ENCODE measurements around the gene CTNNA3. TPM values are rescaled to one million over a fixed set of nuclear protein-coding genes. Genes with fewer than 3 reads are reported as not detected.

CTNNA3 gene
- total RNA-seq, 2 donors from 2014 or later: 0.37 to 1.1 TPM

- Histone ChIP-seq H3K36me3 (no peaks in the 10 kb centered on the region), H3K27me3 (no peaks in the 10 kb centered on the region), H3K4me3 (no peak overlapping the region), H3K4me1 (no peaks in the 10 kb centered on the region), H3K9ac (ENCODE audit: low read depth in 2 of 2, low read length in 2 of 2) (no peak overlapping the region), H3K27ac (no peak overlapping the region), H3K9me3 (no peaks in the 10 kb centered on the region)
- no peak for DNase-seq
- TF ChIP-seq CTCF (IDR thresholded peaks at IDR 0.05): no peak
- intact Hi-C loops (cut with DNase I): no loop called here
Observed at GRCh38 chr10:66284621-66285020, 1411.4 kb downstream of the CTNNA3 start.

- H3K9ac ChIP-seq (ENCODE audit: low read depth in 2 of 2, low read length in 2 of 2): no peak overlapping the region
- no peak for DNase-seq
- H3K27me3 ChIP-seq: no peaks in the 10 kb centered on the region
- no peak for TF ChIP-seq CTCF (IDR thresholded peaks at IDR 0.05)
- intact Hi-C loops (cut with DNase I): no loop called here
- H3K36me3 ChIP-seq: no peaks in the 10 kb centered on the region
- no peaks in the 10 kb centered on the region for H3K4me1 ChIP-seq
- H3K27ac ChIP-seq: no peak overlapping the region
- H3K9me3 ChIP-seq: no peaks in the 10 kb centered on the region
- H3K4me3 ChIP-seq: no peak overlapping the region
Observed at GRCh38 chr10:66283874-66284464, 1412.0 kb downstream of the CTNNA3 start.

GRCh38 chr10:66283064-66283463 is 1412.9 kb downstream of the CTNNA3 start:
- no peak overlapping the region for H3K4me3 ChIP-seq
- no peak for DNase-seq
- no peaks in the 10 kb centered on the region for H3K9me3 ChIP-seq
- H3K27me3 ChIP-seq: no peaks in the 10 kb centered on the region
- TF ChIP-seq CTCF (IDR thresholded peaks at IDR 0.05): no peak
- H3K4me1 ChIP-seq: no peaks in the 10 kb centered on the region
- H3K27ac ChIP-seq: no peak overlapping the region
- H3K36me3 ChIP-seq: no peaks in the 10 kb centered on the region
- intact Hi-C loops (cut with DNase I): no loop called here
- no peak overlapping the region for H3K9ac ChIP-seq (ENCODE audit: low read depth in 2 of 2, low read length in 2 of 2)

GRCh38 chr10:66281327-66281726 is 1414.7 kb downstream of the CTNNA3 start:
- H3K9me3 ChIP-seq: no peaks in the 10 kb centered on the region
- no peak overlapping the region for H3K4me3 ChIP-seq
- intact Hi-C loops (cut with DNase I): no loop called here
- TF ChIP-seq CTCF (IDR thresholded peaks at IDR 0.05): no peak
- H3K27ac ChIP-seq: no peak overlapping the region
- H3K9ac ChIP-seq (ENCODE audit: low read depth in 2 of 2, low read length in 2 of 2): no peak overlapping the region
- H3K4me1 ChIP-seq: no peaks in the 10 kb centered on the region
- no peak for DNase-seq
- H3K27me3 ChIP-seq: no peaks in the 10 kb centered on the region
- H3K36me3 ChIP-seq: no peaks in the 10 kb centered on the region

- no peaks in the 10 kb centered on the region for H3K9me3 ChIP-seq
- DNase-seq: no peak
- no peak for TF ChIP-seq CTCF (IDR thresholded peaks at IDR 0.05)
- no peak overlapping the region for H3K27ac ChIP-seq
- H3K36me3 ChIP-seq: no peaks in the 10 kb centered on the region
- no peak overlapping the region for H3K4me3 ChIP-seq
- H3K9ac ChIP-seq (ENCODE audit: low read depth in 2 of 2, low read length in 2 of 2): no peak overlapping the region
- intact Hi-C loops (cut with DNase I): no loop called here
- H3K4me1 ChIP-seq: no peaks in the 10 kb centered on the region
- H3K27me3 ChIP-seq: no peaks in the 10 kb centered on the region
Observed at GRCh38 chr10:66277481-66277880, 1418.5 kb downstream of the CTNNA3 start.

Data from colonic mucosa (tissue), 4 donors.